ENCODE data around the gene FAM120B. TPM values are rescaled to one million over a fixed set of nuclear protein-coding genes. Genes with fewer than 3 reads are reported as not detected.

Gene FAM120B
- total and polyA plus RNA-seq, 2 of the 4 experiments (the other 2 are of a cell fraction), result 15.3 to 28.0 TPM

- no peak for TF ChIP-seq ELK1 (IDR thresholded peaks at IDR 0.05; ENCODE audit: borderline replicate concordance, low read depth, low read length)
- no peak for TF ChIP-seq RCOR1 (IDR thresholded peaks at IDR 0.05; ENCODE audit: insufficient replicate concordance, low read length)
- TF ChIP-seq SMC3 (IDR thresholded peaks at IDR 0.05; ENCODE audit: low read depth, low read length), result no peak
- no peak for TF ChIP-seq USF2 (IDR thresholded peaks at IDR 0.05; ENCODE audit: low read depth, low read length)
- TF ChIP-seq POLR2A (IDR thresholded peaks at IDR 0.05; ENCODE audit: low read depth, low read length), result no peak
- no peak for TF ChIP-seq FOS (IDR thresholded peaks at IDR 0.05; ENCODE audit: low read depth, low read length)
- TF ChIP-seq NFE2L2 (IDR thresholded peaks at IDR 0.05; ENCODE audit: low read depth, low read length), result no peak
- no peak for TF ChIP-seq RAD21 (IDR thresholded peaks at IDR 0.05; ENCODE audit: low read length)
- no peak for TF ChIP-seq RFX5 (IDR thresholded peaks at IDR 0.05; ENCODE audit: low read depth, low read length)
- TF ChIP-seq MAFK (IDR thresholded peaks at IDR 0.05; ENCODE audit: low read depth, low read length), result no peak
- no peak overlapping the region for H2BK15ac ChIP-seq (ENCODE audit: low read depth, low read length)
- H3K27ac ChIP-seq (ENCODE audit: insufficient read depth, low read length), result no peak overlapping the region
- no peak overlapping the region for H2AFZ ChIP-seq (replicated peaks; ENCODE audit: low read length, poor library complexity)
- H3K56ac ChIP-seq (ENCODE audit: extremely low read depth, insufficient read depth, low read length), result no peak overlapping the region
- no peak overlapping the region for H3K9ac ChIP-seq (ENCODE audit: low read depth, low read length)
- no peak overlapping the region for H3K4ac ChIP-seq (ENCODE audit: low read depth, low read length)
- no peaks in the 10 kb centered on the region for H3K9me3 ChIP-seq (ENCODE audit: control insufficient read depth, insufficient read depth, low read length)
- dilution Hi-C loops (cut with HindIII; ENCODE audit: low sequenced_read_pairs, unreplicated experiment), result no loop called here
- no peak overlapping the region for H4K5ac ChIP-seq (ENCODE audit: low read depth, low read length)
- ChIA-PET CTCF (no interaction called here), POLR2A (ENCODE audit: unreplicated experiment) (no interaction called here)
- H3K36me3 ChIP-seq (ENCODE audit: control insufficient read depth, insufficient read depth, low read length), result peaks cover 26% of the 10 kb centered on the region
- H3K4me3 ChIP-seq (ENCODE audit: insufficient read depth, low read depth, low read length), result no peak overlapping the region
- DNase-seq (no peak), ATAC-seq (ENCODE audit: low read depth) (no peak)
- BruUV-seq (replicated peaks), result no TSS peak
- H4K8ac ChIP-seq (ENCODE audit: low read depth in 2 of 2, low read length in 2 of 2), result no peak overlapping the region
- no peak overlapping the region for H2AK9ac ChIP-seq (replicated peaks; ENCODE audit: low read depth, low read length, poor library complexity)
- no peak overlapping the region for H3K23ac ChIP-seq (ENCODE audit: low read depth, low read length)
- H2BK20ac ChIP-seq (ENCODE audit: low read depth, low read length), result no peak overlapping the region
- intact Hi-C loops (cut with micrococcal nuclease), result no loop called here
- no peaks in the 10 kb centered on the region for H3K27me3 ChIP-seq (ENCODE audit: control insufficient read depth, insufficient read depth, low read length)
- no peak overlapping the region for H2AK5ac ChIP-seq (ENCODE audit: low read depth, low read length)
- H3K18ac ChIP-seq (ENCODE audit: low read depth, low read length), result no peak overlapping the region
- H4K91ac ChIP-seq (ENCODE audit: insufficient read depth, low read depth, low read length), result no peak overlapping the region
- no peak overlapping the region for H3K14ac ChIP-seq (replicated peaks; ENCODE audit: low read depth, low read length)
- H3K4me2 ChIP-seq (ENCODE audit: low read depth, low read length), result no peak overlapping the region
- H3K4me1 ChIP-seq (ENCODE audit: control insufficient read depth, insufficient read depth, low read length), result no peaks in the 10 kb centered on the region; the same call in 1 of the 2 replicates
- no peak overlapping the region for H2BK120ac ChIP-seq (ENCODE audit: low read depth, low read length)
- H3K9me1 ChIP-seq (ENCODE audit: insufficient read depth, low read length), result peaks cover 9% of the 10 kb centered on the region; the same call in 1 of the 2 replicates
- in situ Hi-C loops (cut with MboI; ENCODE audit: low sequenced_read_pairs), result no loop called here
- 87% methylated on average over 5 of the region's 11 CpGs; no CpG with 5 or more reads in 1 of the 2 experiments for whole genome bisulfite sequencing, 2 experiments (ENCODE audit: extremely low coverage in 2 of 2, insufficient read length in 1 of 2)
- H4K20me1 ChIP-seq (ENCODE audit: insufficient read depth, low read length), result no peaks in the 10 kb centered on the region
- H2BK5ac ChIP-seq (ENCODE audit: low read depth, low read length, poor library complexity, severe bottlenecking), result no peak overlapping the region
- H3K79me1 ChIP-seq (ENCODE audit: low read depth in 1 of 2, low read length in 2 of 2), result peaks cover 4 to 18% of the 10 kb centered on the region in 2 experiments; a peak in 3 of 4 replicates
These were observed 59.8 kb downstream of the FAM120B start for GRCh38 chr6:170366248-170366960.
